ENCODE results near the gene CYB561D1.

DNA sequence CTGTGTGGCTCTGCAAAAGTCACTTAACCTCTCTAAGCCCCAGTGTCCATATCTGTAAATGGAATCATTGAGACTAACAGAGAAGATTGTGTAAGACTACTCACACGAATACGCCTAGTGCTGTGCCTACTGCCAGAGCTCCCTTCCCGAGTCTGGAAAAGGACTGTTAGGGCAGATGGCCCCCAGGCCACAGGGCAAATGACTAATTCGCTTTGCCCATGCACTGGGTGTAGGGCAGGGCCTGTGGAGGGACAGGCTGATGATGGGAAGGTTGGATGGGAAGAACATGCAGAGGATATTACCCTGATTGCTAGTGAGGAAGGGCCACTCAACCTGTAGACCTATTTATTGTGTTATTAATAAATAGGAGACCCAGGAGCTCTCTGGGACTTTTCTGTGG lies 41.6 kb downstream of the CYB561D1 start:
- TF ChIP-seq, protein P1, sequence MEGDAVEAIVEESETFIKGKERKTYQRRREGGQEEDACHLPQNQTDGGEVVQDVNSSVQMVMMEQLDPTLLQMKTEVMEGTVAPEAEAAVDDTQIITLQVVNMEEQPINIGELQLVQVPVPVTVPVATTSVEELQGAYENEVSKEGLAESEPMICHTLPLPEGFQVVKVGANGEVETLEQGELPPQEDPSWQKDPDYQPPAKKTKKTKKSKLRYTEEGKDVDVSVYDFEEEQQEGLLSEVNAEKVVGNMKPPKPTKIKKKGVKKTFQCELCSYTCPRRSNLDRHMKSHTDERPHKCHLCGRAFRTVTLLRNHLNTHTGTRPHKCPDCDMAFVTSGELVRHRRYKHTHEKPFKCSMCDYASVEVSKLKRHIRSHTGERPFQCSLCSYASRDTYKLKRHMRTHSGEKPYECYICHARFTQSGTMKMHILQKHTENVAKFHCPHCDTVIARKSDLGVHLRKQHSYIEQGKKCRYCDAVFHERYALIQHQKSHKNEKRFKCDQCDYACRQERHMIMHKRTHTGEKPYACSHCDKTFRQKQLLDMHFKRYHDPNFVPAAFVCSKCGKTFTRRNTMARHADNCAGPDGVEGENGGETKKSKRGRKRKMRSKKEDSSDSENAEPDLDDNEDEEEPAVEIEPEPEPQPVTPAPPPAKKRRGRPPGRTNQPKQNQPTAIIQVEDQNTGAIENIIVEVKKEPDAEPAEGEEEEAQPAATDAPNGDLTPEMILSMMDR (IDR thresholded peaks at IDR 0.05; ENCODE audit: insufficient read depth, low read length) = no peak
- TF ChIP-seq GABPA (IDR thresholded peaks at IDR 0.05; ENCODE audit: low read depth) (no peak), POLR2AphosphoS5 (IDR thresholded peaks at IDR 0.05; ENCODE audit: low read depth) (no peak), REST (IDR thresholded peaks at IDR 0.05; ENCODE audit: insufficient replicate concordance, low read depth) (no peak), SPI1 (IDR thresholded peaks at IDR 0.05; ENCODE audit: borderline replicate concordance, low read depth) (no peak)

All from HL-60 (cell line).